Fibroblast of lung (primary cell): ENCODE measurements around the gene TXK.

Source experiments
- CTCF ChIP-seq, 2 donors: IDR thresholded peaks in 1 of 2; conservative IDR thresholded peaks in 1 of 2; 1 replicate in 1 of 2; 2 replicates in 1 of 2; pipeline ENCODE4 v1.5.1; 2011 to 2012; ENCODE audit warnings: low read length in 2 of 2, control low read depth in 1 of 2, inconsistent platforms in 1 of 2, low read depth in 1 of 2, mild to moderate bottlenecking in 1 of 2
- EZH2 ChIP-seq: IDR thresholded peaks from 2 replicates; pipeline ENCODE4 v1.5.1; 2012; ENCODE audit warnings: low read length, control low read depth, mild to moderate bottlenecking; ENCODE audit errors: missing control alignments

GRCh38 chr4:48073567-48074103, 60.4 kb downstream of the TXK start:
- TF ChIP-seq CTCF (conservative IDR thresholded peaks at IDR 0.05 in 1 of 2, IDR thresholded peaks at IDR 0.05 in 1 of 2; ENCODE audit: low read depth in 1 of 2, low read length in 2 of 2) (no peak), EZH2 (no peak)
